Stromal cell of bone marrow (primary cell): ENCODE measurements around the gene LRRC15.

Source experiments
- DNase-seq: peaks from one replicate; pipeline ENCODE4 v3.0.0-alpha.2; 2012; ENCODE audit warnings: low read depth

LRRC15 gene

DNA sequence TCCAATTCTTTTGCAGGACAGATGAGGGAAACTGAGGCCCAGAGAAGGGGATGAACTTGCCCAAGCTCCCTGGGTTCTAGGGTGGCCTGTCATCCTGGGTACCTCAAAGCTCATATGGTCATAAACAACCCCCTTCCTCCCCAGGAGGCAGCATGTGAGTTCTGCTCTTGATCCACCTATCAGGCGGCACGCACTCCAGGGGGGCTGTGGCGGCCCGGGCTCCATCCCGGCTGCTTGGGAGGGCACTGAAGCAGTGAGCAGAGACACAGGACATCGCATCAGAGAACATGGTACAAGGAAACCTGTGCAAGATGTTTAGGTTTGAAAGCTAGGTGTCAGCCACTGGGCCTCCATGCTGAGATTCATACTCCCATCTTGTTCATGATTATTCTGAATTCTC is 52.6 kb downstream of the LRRC15 start:
- DNase-seq: no peak

DNA sequence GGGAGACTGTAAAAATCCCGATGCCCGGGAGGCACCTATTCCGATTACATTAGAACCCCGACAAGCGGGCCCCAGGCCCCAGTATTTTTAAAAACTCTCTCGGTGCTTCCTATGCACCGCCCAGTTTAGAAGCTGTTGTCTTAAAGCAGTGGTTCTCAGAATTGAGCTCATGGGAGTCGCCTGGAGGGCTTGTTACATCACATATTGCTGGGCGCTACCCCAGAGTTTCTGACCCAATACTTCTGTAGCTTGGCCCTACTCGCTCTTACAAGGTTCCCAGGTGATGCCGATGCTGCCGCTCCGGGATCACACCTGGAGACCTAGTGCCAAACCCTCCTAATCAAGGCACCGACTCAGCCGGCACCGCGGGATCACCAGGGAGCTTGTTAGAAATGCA is 53.6 kb downstream of the LRRC15 start:
- DNase-seq: no peak

DNA sequence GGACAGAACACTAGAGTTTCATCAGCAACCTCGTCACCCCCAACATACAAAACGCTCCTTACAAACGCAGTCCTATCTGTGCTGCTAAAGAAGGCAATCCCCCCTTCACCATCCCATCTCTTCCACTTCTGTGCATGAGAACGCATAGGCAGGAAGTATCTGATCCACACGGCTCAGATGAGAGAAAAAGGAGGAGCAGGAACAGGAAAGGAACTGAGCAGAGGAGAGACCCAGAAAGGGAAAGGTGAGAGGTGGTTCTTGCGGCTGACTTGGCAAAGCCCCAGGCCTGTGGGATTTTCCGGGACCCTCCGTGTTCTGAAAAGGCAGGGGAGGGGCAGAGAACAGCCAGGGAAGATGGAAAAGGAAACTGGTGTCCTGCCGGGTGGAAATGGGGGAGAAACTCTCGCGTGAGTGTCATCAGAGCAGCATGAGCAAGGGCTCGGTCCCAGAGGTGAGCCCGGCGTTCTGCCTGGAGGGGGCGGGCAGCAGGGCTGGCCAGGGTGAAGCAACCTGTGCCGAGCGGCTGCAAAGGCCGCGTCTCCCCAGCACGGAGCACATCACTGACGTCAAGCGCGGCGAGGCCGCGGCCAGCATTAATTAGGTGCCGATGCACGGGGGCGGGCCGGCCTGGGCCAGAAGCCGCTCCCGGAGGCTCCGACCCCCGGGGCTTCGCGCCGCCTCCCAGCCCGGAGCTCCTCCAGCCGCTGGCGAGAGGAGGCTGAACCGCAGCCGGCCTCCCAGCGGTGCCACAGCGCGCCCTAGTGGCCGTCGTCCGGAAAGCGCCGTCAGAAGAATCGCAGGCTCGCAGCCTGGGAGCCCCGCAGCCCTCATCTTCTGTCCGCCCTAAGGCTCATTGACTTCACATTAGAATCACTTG is 54.2 kb downstream of the LRRC15 start:
- DNase-seq: peak; percentile 50

DNA sequence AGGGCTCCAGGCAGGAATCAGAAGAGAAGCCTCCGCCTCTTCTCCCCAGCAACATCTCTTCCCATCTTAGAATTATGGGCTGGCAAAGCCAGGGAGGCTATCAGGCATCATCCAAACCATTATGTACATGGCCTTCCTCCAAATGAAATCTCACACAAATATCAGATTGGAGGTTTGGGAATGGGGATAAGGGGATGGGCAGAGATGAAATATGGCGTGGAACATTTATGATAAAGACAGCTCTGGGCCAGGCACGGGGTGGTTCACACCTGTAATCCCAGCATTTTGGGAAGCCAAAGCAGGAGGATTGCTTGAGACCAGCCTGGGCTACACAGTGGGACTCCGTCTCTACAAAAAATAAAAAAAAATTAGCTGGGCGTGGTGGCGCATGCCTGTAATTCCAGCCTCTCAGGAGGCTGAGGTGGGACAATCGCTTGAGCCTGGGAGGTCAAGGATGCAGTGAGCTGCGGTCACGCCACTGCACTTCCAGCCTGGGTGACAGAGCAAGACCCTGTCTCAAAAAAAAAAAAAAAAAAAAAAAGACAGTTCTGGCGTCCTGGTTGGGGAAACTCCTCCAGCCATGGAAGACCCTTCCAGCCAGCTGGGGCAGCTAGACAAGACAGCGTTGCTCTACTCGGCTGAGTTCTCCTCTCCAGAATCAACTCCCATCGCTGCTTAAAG is 55.0 kb downstream of the LRRC15 start:
- DNase-seq: no peak

DNA sequence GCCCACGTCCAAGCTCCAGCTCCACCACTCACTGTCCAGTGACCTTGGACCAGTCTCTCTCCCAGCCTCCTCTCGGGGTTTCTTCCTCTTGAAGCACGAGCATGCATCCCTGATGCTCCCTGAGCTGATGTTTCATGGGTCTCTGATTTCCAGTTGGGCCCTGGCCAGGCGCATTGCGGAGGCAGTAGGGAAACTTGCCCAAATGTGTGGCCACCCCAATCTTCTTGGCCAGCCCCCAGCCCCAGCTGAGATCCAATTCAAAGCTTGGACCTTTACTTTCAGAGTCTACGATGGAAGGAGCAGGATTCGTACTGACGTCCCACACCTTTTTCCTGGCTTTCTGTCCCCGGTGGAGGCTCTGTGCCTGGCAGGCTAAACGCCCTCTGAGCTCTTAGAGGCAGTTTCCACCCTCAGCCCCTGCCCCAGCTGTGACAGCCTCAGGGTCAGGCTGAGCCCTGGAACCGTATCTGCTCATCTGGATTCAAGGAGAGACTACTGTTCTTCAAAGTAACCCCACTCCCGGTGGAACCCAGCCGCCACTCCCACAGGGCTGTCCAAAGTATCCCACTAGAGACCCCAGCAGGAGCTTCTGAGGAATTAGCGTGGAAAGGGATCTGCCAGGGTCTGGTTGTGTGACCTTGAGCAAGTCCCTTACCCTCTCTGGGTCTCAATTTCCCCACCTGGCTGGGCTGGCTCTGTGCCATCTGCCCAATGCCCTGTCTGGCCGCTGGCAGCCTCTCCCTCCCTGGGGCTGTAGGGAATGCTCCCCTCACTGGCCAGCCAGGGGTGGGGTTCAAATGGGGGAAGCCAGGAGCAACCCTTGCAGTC is 55.8 kb downstream of the LRRC15 start:
- DNase-seq: no peak

DNA sequence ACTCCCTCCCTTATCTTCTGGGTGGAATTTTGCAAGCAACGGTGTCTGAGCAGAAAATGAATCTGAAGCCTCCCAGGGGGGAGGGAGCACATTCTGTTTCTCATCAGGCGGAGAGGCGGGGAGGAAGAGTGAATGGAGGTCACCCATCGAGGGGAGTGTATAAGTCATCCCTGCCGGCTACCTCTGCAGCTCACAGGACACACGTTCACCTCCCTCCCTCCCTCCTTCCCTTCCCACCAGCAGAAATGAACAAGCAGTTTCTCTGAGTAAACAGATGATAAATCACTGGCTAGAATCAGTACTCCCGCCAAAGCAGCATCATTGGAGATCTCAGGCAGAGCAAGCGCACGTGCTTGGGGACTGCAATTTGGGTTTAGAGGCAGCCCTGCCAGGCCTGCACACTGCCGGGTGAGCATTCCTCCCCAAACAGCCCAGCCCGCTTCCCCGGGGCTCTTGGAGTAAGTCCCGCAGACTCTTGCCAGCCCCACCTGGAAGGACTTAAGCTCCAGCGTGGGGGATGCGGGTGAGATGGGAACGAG is 56.7 kb downstream of the LRRC15 start:
- DNase-seq: peak; percentile 30

DNA sequence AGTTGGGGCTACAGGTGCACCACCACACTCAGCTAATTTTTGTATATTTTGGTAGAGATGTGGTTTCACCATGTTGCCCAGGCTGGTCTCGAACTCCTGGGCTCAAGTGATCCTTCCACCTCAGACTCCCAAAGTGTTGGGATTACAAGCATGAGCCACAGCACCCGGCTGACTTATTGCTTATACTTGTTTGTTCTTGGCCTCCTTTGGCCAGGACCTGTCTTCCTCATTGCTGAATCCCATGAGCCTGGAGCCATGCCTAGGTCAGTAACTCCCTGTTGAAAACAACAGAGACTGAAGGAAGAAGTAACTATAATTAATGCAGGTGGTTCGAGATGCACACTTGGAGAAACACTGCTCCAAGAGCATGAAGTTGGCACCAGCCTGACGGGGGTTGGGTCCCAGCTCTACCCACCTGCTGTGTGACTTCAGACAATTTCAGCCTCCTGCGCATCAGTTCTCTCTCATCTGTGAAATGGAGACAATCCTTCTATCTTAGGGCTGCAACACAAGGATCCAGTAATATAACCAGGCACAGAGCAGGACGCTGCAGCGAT is 57.3 kb downstream of the LRRC15 start:
- DNase-seq: no peak

DNA sequence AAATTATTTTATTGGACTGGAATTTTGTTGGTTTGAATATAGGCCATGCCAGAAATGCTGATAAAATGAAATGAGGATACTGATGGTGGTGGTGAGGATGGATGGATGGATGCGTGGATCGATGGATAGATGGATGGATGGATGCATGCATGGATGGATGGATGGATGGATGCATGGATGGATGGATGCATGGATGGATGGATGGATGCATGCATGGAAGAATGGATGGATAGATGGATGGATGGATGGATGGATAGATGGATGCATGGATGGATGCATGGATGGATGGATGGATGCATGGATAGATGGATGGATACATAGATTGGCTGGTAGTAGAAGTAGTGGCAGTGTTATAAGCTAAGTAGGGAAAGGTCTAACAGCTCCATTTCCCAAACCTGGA is 58.5 kb downstream of the LRRC15 start:
- no peak for DNase-seq

DNA sequence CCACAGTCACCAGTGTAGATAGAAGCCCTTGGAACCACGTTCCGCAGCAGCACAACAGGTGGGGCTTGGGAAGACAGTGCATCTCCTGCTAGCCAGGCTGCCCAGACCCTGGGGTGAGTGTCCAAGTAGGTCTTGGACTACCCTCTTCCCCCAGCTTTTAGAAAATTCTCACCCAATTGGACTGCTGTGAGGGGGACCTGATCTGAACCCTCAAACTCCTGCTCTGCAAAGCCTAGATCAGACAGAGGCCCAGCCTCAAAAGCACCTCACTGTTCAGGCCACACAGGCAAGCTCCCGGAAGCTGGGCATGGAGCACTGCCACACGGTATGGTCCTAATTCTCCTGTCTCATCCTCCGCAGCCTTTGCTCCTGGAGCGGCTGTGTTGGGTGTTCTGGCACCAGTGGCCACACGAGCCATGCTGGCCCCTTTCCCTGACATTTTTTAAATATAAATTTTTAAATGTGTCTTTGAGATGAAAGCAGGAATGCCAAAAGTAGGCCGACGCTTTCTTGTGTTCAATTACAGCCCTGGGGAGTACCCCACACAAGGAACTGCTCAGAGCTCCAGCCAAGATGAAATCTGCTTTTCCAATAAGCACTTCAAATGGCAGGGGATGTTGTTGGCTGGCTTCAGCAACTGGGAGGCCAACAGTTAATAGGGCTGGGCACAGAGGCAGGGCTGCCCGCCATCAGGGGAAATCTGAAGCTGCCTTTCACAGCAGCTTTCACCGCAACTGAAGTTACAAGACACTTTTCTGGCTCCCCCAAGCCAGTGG is 59.3 kb downstream of the LRRC15 start:
- DNase-seq: no peak

DNA sequence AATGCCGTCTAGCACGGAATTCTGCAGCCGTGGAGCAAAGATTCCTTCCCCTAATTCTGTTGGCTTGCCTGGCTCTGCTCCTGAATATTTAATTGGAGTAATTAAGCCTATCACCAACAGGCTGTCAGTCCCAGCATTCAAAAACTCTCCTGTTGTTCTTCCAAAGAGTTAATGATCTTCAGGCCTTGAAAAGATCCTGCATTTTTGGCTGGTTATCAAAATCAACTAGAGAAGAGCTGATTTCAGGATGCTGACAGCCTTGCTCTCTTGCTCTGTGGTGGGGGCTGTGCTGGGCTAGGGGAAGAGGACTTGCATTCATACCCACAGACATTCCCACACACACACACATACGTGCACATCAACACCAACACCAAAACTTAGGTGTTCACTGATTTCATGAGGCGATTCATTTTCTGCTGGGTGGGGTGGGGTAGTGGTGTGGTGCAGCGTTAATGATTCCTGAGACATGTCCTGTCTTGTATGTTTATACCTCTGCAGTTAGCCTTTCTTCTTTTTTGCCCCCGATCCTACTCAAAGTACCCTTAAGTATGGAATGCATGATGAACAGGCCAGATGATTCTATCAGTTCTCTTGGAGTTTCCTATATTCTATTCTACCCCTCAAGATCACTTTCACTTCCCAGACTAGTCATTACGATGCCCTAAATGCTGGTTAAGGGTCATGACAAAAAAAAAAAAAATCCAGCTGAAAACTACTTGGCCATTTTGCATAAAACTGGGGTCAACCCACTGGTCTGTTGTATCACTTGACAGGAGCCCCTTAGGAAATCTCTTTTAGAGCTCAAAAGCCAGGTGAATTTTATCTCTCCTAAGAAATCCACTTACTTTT is 60.7 kb downstream of the LRRC15 start:
- DNase-seq: no peak

DNA sequence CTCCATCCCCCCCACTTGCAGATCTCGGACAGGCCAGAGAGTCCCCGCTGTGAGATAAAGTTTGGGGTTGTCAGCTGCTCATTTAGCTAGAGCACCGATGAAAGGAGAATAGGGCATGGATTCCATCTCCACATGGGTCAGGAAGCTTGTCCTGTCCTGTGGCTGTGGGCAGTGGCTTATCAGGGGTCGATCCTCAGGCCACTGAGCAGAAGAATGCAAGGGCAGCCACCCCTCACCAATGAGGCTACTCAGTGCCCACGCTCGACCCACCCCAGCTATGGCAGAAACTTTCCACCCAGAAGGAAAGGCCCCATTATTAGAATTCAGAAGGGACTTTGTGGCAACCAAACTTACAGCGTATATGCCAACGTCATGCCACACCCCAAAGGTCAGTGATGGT is 61.7 kb downstream of the LRRC15 start:
- DNase-seq: no peak

DNA sequence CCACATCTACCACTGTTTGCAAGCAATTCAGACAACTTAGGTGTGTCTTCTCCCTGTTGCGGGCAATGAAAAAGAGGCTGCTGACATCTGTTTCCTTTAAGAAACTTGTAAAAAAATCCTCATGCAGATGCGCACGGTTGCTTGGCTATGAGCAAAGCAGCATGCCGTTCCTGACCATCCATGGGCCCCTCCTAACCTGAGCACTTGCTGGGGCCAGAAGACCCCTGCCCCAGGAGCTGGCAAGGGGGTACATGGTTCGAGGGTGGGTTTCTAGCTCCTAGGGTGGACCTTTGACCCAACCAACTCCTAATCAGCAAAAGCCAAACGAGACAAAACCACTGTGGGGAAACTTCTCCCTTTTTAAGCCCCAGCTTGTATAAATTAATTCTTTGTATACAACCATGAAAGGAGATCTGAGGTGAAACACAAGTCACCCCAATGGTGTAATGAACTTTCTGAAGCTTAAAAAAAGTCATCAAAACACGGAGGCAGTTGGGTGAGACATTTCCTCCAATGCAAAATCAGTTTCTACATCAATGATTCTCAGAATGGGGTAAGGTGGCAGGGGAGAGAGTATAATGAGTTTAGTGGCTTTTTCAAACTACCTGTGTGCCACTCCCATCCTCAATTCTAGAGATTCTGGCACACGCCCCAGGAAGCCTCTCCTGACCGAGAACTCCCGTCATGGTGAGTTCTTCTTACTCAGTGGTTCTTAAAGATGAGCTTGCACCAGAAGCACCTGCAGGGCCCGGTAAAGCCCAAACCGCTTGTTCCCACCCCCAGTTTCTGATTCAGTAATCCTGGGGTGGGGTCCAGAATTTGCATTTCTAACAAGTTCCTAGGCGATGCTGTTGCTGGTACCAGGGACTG is 62.5 kb downstream of the LRRC15 start:
- no peak for DNase-seq

DNA sequence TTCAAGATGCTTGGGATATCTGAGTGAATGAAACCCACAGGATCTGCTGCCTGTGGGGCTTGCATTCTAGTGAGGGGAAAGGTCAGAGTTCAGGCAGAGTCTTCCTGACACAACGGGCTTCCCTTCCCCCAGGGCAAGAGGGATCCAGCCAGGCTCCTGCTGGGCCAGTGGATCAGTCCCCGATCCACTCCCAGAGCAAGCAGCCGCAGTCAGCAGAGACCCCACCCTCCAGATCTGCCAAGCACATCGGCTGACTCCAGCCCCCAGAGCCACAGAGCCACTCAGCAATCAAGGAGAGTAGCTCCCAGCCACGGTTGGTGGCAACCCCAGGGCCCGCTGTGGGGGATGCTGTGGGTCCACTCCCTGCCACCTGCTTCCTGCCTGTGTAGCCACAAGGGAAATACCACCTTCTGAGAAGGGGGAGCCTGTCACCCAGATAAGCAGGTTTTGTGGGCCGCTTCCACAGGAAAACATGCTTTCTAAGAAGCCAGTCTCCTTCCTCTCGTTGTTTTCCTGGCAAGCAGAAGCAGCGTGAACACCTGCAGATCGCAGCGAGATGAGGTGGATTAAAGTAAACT is 63.3 kb downstream of the LRRC15 start:
- no peak for DNase-seq

DNA sequence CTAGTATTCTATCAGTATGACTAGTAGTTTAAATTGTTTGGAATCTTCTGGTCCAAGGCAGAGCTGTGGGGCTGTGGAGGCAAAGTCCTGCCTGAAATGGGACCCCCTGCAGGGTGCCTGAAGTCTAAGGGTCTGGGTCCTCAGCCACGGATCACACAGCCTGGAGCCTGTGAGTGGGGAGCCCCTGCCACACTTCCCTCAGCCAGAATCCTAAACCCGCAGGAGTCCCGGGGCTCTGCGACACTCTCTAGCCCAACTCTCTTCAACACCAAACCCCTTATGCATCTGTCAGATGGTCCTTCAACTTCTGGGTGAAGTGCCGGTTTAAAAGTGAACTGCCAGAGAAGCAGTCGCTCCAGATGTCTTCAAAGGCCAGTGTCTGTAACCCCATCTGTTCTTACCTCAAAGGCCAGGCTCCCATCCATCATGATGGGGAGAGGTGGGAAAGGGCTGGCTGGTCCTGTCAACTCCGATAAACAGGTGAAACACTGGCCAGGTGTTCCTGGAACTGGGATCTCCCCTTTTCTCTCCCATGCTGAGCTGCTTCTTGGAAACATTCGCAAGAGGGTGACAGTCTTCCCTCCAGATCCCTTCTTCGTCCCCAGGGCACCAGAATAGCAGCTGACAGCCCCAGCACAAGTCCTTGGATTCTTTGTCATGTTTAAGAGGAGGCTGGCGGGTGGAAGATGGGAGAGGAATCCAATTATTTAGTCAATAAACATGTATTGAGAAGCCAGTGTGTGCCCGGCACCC is 64.0 kb downstream of the LRRC15 start:
- DNase-seq: no peak
